B cell (primary cell): ENCODE measurements around the gene NRDE2.

Source experiments
- EZH2 ChIP-seq: IDR thresholded peaks from 2 replicates; pipeline ENCODE4 v1.6.1; 2012; ENCODE audit warnings: borderline replicate concordance, low read depth, mild to moderate bottlenecking, moderate library complexity, low read length; ENCODE audit not compliant: insufficient read depth, poor library complexity, severe bottlenecking
- TF ChIP-seq, protein P1 (sequence below): fragments of 200-600 bp; IDR thresholded peaks from one replicate; pipeline ENCODE4 v1.8.0; 2022; ENCODE audit warnings: antibody characterized with exemption, mild to moderate bottlenecking

DNA sequence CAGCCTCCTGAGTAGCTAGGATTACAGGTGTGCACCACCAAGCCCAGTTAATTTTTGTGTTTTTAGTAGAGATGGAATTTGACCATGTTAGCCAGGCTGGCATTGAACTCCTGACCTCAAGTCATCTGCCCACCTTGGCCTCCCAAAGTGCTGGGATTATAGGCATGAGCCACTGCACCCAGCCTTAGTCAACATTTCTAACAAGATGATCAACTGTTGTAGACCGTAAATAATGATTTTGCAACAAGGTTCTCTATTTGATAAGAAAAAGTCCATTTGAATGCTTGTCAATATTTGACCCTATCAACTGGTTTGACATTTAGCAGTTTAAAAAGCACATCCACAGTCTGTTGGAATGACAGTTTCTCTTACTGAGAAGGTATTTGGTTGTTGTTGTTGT lies 25.2 kb upstream of the NRDE2 start:
- TF ChIP-seq, protein P1, sequence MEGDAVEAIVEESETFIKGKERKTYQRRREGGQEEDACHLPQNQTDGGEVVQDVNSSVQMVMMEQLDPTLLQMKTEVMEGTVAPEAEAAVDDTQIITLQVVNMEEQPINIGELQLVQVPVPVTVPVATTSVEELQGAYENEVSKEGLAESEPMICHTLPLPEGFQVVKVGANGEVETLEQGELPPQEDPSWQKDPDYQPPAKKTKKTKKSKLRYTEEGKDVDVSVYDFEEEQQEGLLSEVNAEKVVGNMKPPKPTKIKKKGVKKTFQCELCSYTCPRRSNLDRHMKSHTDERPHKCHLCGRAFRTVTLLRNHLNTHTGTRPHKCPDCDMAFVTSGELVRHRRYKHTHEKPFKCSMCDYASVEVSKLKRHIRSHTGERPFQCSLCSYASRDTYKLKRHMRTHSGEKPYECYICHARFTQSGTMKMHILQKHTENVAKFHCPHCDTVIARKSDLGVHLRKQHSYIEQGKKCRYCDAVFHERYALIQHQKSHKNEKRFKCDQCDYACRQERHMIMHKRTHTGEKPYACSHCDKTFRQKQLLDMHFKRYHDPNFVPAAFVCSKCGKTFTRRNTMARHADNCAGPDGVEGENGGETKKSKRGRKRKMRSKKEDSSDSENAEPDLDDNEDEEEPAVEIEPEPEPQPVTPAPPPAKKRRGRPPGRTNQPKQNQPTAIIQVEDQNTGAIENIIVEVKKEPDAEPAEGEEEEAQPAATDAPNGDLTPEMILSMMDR, result no peak
- no peak for TF ChIP-seq EZH2
